IPS-18c (cell line): ENCODE data around the gene DNAJC15.

Source experiments
- H3K4me3 ChIP-seq: 2 replicates; pipeline ENCODE4 v1.7.0; 2013; ENCODE audit warnings: low read depth, mild to moderate bottlenecking, low read length, moderate library complexity; ENCODE audit not compliant: insufficient read depth
- H3K9me3 ChIP-seq: one replicate; pipeline ENCODE4 v1.6.1; 2013; ENCODE audit warnings: mild to moderate bottlenecking, low read length, moderate library complexity; ENCODE audit not compliant: control insufficient read depth, insufficient read depth

The DNAJC15 gene

DNA sequence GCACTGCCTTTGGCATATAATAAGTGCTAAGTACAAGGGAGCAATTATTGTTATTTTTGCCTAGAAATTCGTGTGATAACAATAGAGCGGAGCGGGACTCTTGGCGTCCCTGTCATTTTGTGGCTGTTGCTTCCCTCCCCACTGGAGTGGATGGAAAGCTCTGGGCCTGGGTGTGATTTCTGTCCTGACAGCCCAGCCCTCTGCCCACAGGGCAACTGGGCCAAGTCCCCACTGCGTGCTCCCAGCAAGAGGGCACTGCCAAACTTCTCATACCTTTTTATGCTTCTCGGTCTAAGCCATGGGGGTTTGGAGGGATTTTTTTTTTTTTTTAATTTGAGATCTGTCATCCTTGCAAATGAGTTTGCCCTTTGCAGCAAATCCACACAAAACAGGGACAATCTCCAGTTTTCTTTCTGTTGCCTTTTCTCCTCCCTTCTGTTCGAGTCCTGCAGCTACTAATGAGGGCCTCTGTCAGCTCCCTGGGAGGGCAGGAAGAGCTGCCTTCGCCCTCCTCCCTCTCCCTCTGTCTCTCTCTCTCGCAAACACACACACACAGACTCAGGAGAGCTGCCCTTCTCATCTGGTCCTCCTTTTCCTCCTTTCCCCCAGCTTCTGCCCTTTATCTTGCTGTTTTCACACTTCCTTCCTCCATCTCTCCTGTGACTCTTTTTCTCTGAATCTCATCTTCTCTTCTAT, 103.9 kb downstream of the DNAJC15 start:
- Histone ChIP-seq H3K9me3 (no peaks in the 10 kb centered on the region), H3K4me3 (no peak overlapping the region)

DNA sequence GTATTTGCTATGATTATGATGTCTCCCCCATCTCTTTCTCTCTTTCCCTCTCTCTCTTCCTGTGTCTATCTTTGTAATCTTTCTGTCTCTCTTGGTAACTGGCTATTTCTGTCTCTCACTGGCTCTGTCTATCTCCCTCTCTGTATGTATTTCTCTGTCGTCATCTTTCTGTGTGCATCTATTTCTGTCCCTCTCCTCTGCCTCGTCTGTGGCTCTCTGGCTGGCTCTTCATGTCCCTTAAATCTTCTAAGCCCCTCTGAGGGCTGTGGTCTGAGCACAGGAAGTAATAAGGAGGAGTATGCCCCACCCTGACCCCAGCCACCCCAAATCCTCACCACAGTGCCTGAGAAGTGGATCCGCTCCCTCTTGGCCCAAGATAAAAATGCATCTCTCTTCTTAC, 104.4 kb downstream of the DNAJC15 start:
- Histone ChIP-seq H3K9me3 (no peaks in the 10 kb centered on the region), H3K4me3 (no peak overlapping the region)

DNA sequence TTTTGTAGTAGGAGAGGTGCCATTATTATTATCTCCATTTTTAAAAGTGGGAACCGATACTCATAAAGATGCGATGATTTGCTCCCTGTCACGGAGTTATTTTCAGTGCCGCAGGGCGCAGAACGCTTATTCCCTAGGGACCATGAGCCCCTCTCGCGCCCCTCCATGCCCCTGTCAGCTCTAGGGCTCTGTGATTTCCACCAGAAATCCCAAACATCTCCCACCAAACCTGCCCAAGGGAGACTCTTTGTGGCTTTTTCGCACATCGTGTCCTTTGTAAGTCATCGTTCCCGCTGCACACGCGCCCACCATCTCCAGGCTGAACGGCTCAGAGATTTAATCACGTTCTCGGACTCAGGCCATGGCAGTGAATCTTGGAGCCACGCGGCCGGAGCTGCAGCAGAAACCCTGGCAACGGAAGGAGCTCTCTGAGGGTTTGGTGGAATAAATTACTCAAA, 105.1 kb downstream of the DNAJC15 start:
- no peak overlapping the region for H3K4me3 ChIP-seq
- H3K9me3 ChIP-seq, result no peaks in the 10 kb centered on the region

DNA sequence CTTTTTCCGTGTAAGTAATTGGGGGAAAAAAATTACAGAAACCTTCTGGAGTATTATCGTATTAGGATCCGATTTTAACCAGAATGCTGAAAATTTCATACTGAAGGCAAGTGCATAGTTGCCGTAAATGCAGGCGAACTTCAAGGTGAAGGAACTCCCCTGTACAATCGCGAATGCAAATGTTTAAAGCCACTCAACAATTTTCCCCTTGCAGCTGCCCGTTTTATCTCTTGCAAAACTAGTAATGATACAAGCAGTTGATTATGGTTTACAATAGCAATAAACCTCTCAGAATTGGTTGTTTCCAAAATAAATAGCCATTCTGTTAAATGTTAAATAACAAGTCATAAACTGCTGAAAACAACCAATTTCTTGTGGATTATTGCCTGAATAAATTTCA, 105.7 kb downstream of the DNAJC15 start:
- Histone ChIP-seq H3K9me3 (no peaks in the 10 kb centered on the region), H3K4me3 (no peak overlapping the region)

DNA sequence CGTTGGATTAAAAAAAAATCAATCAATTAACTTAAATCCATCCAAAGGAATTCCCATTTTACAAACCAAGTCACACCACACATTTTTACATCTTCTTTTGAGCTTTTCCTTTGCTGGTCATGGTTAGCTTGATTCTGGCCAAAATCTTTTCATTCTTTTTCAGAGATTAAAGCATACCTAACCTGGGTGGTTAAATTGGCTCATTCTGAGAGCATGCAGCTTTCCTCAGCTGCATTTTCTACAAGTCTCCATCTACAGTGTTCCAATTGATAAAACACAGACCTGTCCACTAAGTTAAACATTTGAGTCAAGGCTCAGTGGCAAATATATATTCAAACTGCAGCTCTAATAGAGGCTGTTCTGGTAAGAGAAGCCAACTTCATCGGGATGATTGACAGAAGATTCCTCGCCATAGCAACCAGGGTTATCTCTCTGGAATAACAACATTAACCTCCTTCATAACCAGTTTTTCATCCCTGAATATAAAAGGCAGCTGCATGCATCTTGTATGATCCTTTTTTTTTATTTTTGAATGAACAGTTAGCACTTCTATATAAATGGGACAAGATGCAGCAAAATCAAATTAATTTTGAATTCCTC, 106.2 kb downstream of the DNAJC15 start:
- Histone ChIP-seq H3K9me3 (no peaks in the 10 kb centered on the region), H3K4me3 (no peak overlapping the region)

DNA sequence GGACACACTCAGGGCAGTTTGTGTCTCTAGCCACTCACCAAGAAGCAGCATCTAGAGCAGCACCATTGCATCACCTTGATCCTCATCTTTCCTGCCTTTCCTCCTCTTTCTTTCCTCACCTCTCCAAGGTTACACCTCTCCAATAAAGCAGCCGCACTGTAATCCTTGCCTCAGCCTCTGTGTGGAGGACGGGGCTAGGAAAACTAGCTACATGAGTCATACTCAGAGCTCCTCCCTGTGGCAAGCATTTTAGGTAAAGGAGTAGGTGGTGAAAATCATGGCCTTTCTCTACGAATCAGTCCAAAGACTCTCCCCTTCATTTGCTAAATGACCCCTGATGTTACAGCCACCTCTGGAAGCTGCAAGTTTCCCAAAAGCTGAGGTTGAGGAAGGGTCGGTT, 108.9 kb downstream of the DNAJC15 start:
- Histone ChIP-seq H3K9me3 (no peaks in the 10 kb centered on the region), H3K4me3 (no peak overlapping the region)

DNA sequence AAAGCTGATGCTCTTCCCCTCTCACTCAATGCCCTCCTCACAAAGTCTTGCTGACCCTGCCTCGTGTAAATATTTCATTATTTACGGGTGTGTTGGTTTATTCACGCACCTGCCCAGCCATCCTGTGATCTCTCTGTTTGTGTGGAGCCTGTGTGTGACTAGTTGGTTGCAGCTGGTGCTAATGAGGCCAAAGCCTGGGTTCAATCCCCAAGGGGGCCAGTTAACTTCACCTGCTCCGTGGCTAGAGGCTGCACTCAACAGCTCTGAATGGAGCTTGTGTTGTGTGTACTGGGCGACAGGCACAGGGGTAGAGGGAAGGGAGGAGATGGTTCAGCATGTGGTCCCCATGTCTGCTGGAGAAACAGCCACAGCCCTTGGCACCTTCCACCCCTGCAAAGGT, 109.5 kb downstream of the DNAJC15 start:
- Histone ChIP-seq H3K9me3 (no peaks in the 10 kb centered on the region), H3K4me3 (no peak overlapping the region)

DNA sequence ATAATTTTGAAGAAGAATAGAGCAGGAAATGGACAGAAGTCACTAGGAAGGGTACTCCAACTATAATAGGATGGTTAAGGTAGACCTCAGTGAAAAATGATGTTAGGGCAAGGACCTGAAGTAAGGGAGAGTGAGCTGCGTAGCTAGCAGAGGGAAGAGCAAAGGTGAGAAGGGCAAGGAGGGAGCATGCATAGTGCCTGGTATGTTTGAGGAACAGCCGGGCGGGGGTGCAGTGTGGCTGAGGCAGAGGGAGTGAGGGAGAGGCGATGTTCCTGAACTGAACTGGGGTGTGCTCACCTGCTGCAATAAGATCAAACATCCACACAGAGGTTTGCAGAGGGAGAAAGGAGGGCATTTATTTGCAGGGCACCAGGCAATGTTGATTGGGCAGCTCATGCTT, 110.4 kb downstream of the DNAJC15 start:
- Histone ChIP-seq H3K4me3 (no peak overlapping the region), H3K9me3 (no peaks in the 10 kb centered on the region)

DNA sequence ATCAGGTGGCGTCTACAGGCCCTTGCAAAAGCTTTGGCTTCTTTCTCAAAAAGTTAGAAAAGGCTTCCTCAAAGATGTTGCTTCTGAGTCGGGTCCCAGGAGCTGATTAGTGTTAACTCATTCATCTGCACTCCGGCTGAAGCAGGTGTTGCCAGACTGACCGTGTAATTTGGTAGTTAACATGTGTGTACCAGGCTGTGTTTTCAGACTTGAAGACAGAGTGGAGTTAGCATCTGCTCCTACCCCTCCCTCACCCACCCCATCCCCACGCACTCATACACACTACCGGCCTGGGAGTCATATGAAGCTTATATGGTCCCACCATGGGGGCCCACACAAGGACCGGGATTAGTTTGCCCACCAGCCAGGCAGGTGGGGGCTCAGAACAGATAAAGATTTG, 111.5 kb downstream of the DNAJC15 start:
- H3K9me3 ChIP-seq, result no peaks in the 10 kb centered on the region
- H3K4me3 ChIP-seq, result no peak overlapping the region

DNA sequence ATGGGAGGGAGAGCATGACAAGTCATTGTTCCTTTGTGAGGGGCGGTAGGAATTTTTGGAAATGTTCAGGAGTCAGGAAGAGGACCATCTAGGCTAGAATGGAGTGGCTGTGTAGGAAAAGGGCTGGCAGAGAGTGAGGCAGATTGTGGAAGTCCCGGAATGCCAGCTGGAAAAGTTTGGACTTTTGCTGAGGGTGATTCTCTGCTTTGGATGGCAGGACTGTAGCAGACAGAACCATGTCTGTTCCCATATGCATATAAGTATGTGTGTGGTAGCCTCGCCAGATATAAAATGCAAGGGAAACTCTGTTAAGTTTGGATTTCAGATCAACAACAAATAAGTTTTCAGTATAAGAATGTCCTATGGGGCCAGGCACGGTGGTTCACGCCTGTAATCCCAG, 112.1 kb downstream of the DNAJC15 start:
- H3K4me3 ChIP-seq, result no peak overlapping the region
- H3K9me3 ChIP-seq, result no peaks in the 10 kb centered on the region

DNA sequence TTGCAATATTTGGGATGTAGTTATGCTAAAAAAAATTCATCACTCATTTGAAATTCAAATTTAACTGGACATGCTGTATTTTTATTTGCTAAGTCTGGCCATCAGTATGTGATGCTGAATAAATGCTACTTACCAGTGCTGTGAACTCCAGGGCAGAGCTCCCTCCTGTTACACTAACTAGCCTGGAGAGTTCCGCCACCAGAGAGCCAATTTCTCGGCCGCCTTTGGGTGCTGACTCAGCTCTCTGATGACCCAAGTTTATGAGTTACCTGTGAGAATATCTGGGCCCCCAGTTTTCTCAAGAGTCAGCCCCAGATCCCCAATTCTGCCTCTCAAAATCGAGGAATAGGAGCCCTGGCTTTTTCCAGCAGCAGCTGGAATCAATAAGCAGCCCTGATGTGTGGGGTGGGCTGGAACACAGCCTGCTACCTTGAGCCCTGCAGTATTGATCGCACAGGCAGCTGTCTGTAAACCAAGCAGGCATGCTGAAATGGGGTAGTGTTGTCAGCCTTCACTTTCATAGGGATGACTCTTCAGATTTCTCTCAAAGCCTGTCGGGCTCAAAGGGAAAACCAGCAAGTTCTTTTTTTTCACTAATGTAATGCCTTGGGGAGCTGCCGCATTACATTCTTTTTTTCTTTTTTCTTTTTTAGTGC, 113.7 kb downstream of the DNAJC15 start:
- Histone ChIP-seq H3K9me3 (no peaks in the 10 kb centered on the region), H3K4me3 (no peak overlapping the region)

DNA sequence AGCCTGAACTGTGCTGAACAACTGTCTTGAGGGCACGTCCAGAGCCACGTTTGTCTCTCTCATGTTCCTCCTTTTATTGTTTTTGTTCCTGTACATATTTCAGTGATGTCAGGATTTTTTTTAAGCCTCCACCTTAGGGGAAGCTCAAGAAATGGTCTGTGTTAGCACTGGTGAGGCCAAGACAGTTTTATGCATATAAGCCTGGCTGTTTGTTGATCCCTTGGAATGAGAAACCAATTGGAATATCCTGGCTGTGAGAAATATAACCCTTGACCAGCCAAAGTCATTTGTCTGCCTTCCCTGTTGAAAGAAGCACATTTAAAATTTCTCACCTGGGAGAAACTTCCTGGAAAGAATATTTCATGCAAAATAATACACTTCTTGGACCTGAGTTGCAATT, 115.8 kb downstream of the DNAJC15 start:
- Histone ChIP-seq H3K9me3 (no peaks in the 10 kb centered on the region), H3K4me3 (no peak overlapping the region)

DNA sequence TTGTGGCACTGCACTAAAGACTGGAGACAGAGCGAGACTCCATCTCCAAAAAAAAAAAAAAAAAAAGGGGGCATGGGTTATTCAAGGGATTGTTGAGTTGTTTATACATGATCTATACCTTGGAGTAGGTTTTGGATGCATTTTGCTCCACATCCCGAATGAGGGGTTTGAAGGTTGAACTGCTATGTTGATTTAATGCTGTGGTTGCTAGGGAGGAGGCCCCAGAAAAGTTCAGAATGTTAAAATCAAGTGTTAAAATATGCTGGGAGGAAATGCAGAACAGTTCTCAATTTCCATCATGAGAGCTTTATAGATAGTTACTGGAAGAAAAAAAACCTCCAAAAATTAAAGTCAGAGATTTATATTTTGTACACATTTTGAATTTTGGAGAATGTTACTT, 116.5 kb downstream of the DNAJC15 start:
- Histone ChIP-seq H3K4me3 (no peak overlapping the region), H3K9me3 (no peaks in the 10 kb centered on the region)

DNA sequence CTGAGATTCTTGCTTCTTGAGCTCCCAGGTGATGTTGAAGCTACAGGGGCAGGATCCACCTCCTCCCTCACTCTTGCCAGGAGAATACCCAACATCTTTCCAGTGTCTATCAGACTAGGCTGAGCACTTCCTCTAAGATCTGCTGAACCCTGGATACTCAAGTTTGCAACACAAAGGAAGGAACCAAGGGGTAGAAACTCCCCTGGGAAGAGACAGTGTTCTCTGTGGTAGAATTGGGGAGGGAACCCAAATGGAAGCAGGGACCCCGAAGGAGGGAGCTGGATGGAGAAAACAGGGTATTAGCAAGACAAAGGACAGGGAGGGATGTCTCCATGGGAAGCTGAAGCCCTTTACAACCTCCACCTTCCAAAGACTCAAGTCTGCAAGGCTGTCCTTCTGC, 117.6 kb downstream of the DNAJC15 start:
- Histone ChIP-seq H3K9me3 (no peaks in the 10 kb centered on the region), H3K4me3 (no peak overlapping the region)

DNA sequence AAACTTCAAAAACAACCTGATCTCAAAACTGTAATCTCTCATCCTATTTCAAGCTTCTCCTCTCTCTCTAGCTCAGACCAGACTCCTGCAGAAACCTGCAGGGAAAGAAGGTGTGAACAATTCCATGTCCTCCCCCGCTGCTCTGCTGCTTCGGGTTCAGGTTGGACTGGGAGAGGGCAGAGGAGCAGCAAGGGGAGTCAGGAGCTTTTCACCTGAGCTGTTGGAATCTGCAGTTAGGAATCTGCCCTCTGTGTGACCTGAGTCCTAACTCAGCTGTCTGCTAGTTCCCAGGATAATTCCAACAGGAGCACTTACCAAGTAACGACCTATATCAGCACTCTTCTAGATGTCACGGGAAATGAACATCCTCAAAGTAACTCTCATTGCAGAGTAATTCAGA, 118.3 kb downstream of the DNAJC15 start:
- no peaks in the 10 kb centered on the region for H3K9me3 ChIP-seq
- H3K4me3 ChIP-seq, result no peak overlapping the region

DNA sequence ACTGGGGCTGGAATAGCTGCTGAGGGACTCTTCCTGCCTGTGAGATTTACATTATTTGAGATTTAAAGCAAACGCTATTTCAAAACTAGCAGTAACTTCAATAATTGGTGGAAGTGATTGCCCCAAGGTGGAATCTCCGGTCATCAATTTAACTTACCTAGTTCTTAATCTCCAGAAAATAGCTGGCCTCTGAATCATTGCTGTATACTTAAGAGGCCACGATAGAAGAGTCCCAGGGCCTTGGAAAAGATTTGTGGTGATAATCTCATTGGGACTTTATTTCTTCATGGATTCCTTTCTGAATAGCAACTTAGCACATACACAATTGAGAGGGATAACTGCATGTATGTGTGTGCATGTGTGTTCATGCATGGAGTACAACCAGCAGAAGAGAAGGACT, 120.2 kb downstream of the DNAJC15 start:
- Histone ChIP-seq H3K4me3 (no peak overlapping the region), H3K9me3 (no peaks in the 10 kb centered on the region)

DNA sequence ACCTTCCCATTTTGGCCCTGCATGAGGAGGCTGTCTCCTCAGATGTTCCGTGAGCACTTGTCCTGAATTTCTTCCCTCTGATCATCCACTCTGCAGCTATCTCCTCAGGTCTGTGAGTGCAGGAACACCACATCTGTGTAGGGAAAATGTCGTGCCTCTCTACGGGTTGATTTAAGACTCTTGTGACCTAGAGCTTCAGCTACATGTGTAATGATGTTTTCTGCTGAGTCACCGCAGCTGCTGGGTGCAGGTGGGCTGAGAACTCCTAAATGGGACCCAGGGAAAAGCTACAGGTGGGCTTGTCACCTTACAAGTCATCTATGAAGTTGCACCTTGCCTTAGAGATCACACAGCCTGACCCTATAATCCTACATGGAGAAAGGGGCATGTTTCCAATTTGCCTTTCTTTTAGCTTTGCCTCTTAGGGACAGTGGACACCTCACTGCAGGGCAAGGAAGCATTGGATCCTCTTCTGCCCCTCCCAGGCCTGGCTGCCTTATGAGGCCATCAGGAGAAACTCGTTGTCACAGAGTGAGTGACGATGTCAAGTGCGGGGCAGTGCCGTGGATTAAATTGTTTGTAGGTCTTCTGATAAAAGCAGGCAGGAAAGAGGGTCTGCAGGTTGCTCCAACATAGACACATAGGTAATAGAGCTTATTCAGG, 122.3 kb downstream of the DNAJC15 start:
- Histone ChIP-seq H3K9me3 (no peaks in the 10 kb centered on the region), H3K4me3 (no peak overlapping the region)

DNA sequence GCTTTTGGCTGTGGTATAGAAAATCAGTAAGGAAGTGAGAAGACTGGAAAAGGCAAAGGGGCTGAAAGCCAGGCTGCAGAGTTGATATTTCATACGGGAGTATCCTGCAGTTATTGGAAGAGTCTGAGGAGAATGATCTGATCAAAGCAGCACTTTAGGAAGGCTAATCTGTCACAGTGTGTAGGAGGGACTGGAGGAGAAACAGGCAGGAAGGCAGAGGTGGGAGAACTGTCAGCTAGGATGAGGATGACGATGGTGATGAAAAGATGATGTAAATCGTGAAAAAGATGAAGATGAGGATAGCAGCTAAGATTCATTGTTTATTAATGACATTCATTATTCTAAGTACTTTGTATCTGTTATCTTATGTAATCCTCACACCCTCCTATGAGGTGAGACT, 123.0 kb downstream of the DNAJC15 start:
- Histone ChIP-seq H3K4me3 (no peak overlapping the region), H3K9me3 (no peaks in the 10 kb centered on the region)
